ENCODE results near the gene TMEM134. TPM values are rescaled to one million over a fixed set of nuclear protein-coding genes. Genes with fewer than 3 reads are reported as not detected.
"Not testable (repeated sequence)": the region's sequence is repeated elsewhere in the genome, so short reads cannot be mapped to it uniquely, and the experiment has no call there.

TMEM134 gene
- 7.4 and 19.9 TPM in 2 replicates for total RNA-seq (2014; rRNA removed; shearing (Covaris generic))
- 126 and 260 TPM in 2 replicates for polyA plus RNA-seq (2014; cell fraction: nucleus; rRNA removed)

GRCh38 chr11:67468759-67469507, at the start of gene TMEM134:
Gene TMEM134, minus strand, starts transcription at chr11:67469251. Its CDS starts 59 bp downstream, at chr11:67469192.
- peak; percentile 80 for DNase-seq (ENCODE audit: extremely low read depth, low read depth)

GRCh38 chr11:67517784-67518552, 48.9 kb upstream of the TMEM134 start:
- no peak for DNase-seq (ENCODE audit: extremely low read depth, low read depth)

DNA sequence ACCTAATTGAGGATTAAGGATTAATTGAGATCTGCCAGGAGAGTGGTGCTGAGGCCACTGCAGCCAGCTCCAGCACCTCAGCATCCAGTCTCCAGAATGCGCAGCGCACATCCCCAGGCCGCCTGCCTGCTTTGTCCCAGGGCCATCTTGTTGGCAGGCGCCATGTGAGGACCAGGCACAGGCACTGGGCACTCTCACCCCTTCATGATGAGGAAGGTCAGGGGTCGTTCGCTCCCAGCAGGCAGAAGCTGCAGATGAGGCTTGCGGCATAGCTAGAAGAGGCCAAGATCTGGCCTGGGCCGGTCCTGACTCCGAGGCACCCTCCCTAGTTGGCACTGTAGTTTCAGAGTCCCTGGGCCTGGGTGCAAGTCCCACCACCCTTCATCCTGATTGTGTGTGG, 47.8 kb upstream of the TMEM134 start:
- DNase-seq (ENCODE audit: extremely low read depth, low read depth) = no peak

DNA sequence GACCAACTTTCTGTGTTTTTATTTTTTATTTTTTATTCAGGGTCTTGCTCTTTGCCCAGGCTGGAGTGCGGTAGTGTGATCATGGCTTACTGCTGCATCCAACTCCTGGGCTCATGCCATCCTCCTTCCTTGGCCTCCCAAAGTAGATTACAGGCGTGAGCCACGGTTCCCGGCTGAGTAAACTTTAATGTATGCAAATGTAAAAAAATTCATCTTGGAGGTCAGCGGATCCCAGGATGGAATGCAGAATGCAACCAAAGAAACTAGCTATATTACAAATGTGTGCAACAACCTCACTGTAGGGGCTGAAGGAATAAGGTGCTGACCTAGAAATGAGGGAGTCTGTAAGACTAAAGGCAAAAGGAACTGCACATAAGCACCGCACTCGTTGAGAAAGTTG, 45.1 kb upstream of the TMEM134 start:
- no peak for DNase-seq (ENCODE audit: extremely low read depth, low read depth)

DNA sequence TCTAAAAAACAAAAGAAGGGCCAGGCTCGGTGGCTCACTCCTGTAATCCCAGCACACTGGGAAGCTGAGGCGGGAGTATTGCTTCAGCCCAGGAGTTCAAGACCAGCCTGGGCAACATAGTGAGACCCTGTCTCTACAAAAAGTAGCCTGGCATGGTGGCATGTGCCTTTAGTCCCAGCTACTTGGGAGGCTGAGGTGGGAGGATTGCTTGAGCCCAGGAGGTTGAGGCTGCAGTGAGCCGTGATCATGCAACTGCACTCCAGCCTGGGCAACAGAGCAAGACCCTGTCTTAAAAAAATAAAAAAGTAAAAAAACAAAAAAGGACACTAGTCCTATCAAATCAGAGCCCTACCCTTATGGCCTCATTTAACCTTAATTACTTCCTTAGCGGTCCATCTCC, 42.5 kb upstream of the TMEM134 start:
- DNase-seq (ENCODE audit: extremely low read depth, low read depth) = not testable (repeated sequence)

GRCh38 chr11:67510023-67510345, 40.9 kb upstream of the TMEM134 start:
- no peak for DNase-seq (ENCODE audit: extremely low read depth, low read depth)

- peak; percentile 93 for DNase-seq (ENCODE audit: extremely low read depth, low read depth)
Measured at GRCh38 chr11:67508486-67509121, 39.6 kb upstream of the TMEM134 start.

- peak; percentile 97 for DNase-seq (ENCODE audit: extremely low read depth, low read depth)
Measured at GRCh38 chr11:67507864-67508485, 38.9 kb upstream of the TMEM134 start, which contains the start of gene CDK2AP2. Gene CDK2AP2, minus strand, starts transcription at chr11:67508162. Its CDS starts 80 bp downstream, at chr11:67508082.

GRCh38 chr11:67507242-67507863, 38.3 kb upstream of the TMEM134 start:
- DNase-seq (ENCODE audit: extremely low read depth, low read depth) = no peak

GRCh38 chr11:67506426-67507051, 37.5 kb upstream of the TMEM134 start:
- DNase-seq (ENCODE audit: extremely low read depth, low read depth) = no peak

GRCh38 chr11:67505605-67506396, 36.8 kb upstream of the TMEM134 start:
- DNase-seq (ENCODE audit: extremely low read depth, low read depth) = peak; percentile 96

- peak; percentile 45 for DNase-seq (ENCODE audit: extremely low read depth, low read depth)
Measured at GRCh38 chr11:67504950-67505581, 36.0 kb upstream of the TMEM134 start, which contains the start of gene PITPNM1. Gene PITPNM1, minus strand, starts transcription at chr11:67505363. Its CDS starts 1,183 bp downstream, at chr11:67504180.

GRCh38 chr11:67504005-67504949, 35.2 kb upstream of the TMEM134 start:
- peak; percentile 15 for DNase-seq (ENCODE audit: extremely low read depth, low read depth)

GRCh38 chr11:67503119-67504004, 34.3 kb upstream of the TMEM134 start:
- no peak for DNase-seq (ENCODE audit: extremely low read depth, low read depth)

DNA sequence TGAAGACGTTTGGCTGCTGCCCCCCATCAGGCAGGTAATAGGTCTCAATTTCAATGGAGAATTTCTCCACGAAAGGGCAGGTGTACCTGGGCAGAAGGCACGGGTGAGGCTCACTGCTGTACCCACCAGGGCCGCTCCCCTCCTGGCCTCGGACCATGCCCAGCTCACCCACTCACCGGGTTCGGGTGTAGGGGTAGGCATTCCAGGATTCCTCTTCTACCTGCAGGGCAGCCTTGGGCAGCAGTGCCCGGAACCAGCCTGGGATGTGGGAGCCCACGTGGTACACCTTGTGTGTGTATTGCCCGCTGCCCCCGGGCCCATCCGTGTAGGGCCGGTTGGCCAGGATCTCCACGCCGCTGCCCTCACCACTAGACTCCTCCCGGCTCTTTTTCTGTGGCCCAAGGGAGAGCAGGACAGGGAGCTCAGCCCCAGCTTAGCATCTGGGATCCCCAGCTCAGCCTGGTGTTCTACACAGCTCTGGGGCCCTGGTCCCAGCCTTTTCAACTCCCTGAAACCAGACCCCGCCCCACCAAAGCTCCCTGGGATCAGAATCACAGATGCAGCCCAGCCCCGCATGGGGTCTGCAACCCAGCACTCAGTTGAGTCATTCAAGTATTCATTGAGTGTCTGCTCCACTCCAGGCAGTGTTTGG, 33.4 kb upstream of the TMEM134 start:
- no peak for DNase-seq (ENCODE audit: extremely low read depth, low read depth)

GRCh38 chr11:67501854-67502253, 32.8 kb upstream of the TMEM134 start:
- DNase-seq (ENCODE audit: extremely low read depth, low read depth) = no peak
